Activated T-helper 1 cell treated with Interleukin-2 at 50 U/mL for 16 hours (primary cell): ENCODE results near the gene MKI67.
"Not testable (repeated sequence)": the region's sequence is repeated elsewhere in the genome, so short reads cannot be mapped to it uniquely, and the experiment has no call there.

Source experiments
- DNase-seq: peaks from one replicate; pipeline ENCODE4 v3.0.0-alpha.2; 2020; ENCODE audit warnings: low read depth

MKI67 gene

GRCh38 chr10:128110339-128110738 lies 15.9 kb downstream of the MKI67 start:
- no peak for DNase-seq

GRCh38 chr10:128109707-128110106 lies 16.5 kb downstream of the MKI67 start:
- DNase-seq: no peak

- DNase-seq: no peak
These were observed 20.8 kb downstream of the MKI67 start for GRCh38 chr10:128105383-128105782.

GRCh38 chr10:128103229-128103714 lies 23.0 kb downstream of the MKI67 start:
- no peak for DNase-seq

DNA sequence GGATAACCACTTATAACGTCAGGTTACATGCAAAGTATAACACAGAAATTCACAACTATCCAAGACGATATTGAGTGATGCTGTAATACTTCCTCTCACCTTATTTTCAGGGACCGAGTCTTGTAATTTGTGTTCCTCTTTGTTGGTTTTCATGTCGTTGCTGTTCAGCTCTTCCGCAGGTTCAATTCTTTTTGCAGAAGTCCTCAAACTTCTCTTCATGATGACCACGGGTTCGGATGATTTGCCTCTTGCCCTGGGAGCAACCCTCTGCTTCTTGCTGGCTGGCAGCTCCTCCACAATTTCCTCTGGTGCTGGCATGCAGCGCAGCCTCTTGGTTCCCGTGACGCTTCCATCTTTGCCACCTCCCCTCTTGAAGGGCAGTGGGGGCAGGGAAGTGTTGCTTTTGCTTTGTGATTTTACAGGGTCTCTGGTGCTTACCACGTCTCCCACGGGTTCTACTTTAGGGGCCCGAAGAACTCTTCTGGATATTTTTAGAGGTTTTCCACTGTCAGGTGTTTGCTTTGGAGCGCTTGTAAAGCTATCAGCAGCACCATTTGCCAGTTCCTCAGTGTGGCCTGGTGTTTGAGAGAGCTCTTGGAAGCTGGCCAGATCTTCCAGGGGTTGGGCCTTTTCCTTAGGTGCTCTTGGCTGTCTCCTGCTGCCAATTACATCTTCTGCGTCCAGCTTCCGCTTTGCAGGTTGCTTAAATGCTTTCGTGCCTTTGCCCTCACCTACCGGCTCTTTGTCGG lies 23.6 kb downstream of the MKI67 start:
- DNase-seq: no peak

DNA sequence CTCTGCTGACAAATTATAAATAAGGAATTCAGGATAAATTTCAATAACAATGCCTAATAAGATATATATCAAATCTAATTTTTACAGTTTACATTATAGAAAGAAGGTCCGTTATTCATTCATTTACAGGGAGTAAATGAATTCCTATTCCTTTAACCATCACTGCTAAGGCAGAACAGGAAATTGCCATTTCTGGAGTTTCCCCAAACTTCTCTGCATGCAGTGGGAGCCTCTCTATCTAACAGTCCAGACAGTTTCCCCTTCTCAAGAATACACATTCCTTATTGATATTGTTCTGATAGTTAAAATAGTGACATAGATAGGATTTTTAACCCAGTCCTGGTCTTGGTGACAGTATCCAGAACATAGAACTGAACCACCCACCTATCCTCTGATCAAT lies 24.3 kb downstream of the MKI67 start:
- DNase-seq: no peak

- no peak for DNase-seq
These were observed 26.3 kb downstream of the MKI67 start for GRCh38 chr10:128099901-128100300.

DNA sequence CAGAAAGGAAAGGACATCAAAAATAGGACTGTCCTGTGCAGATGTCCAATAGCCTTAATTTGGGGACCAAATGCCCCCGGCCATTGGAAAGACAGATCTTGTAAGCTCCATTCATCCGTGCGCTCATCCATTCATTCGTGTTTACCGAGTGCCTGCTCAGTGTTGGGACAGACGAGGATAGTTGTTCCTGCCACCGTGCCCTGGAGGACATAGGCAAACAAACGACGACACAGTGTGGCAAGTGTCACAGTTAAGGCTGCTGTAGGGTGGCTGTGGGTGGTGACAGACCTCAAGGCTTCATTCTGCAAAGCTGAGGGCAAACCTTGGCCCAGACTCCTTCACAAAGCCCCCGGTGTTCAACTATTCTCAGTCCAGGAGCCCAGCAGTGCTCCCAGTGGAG lies 27.6 kb downstream of the MKI67 start:
- DNase-seq: no peak

GRCh38 chr10:128097783-128098182 lies 28.4 kb downstream of the MKI67 start:
- no peak for DNase-seq

DNA sequence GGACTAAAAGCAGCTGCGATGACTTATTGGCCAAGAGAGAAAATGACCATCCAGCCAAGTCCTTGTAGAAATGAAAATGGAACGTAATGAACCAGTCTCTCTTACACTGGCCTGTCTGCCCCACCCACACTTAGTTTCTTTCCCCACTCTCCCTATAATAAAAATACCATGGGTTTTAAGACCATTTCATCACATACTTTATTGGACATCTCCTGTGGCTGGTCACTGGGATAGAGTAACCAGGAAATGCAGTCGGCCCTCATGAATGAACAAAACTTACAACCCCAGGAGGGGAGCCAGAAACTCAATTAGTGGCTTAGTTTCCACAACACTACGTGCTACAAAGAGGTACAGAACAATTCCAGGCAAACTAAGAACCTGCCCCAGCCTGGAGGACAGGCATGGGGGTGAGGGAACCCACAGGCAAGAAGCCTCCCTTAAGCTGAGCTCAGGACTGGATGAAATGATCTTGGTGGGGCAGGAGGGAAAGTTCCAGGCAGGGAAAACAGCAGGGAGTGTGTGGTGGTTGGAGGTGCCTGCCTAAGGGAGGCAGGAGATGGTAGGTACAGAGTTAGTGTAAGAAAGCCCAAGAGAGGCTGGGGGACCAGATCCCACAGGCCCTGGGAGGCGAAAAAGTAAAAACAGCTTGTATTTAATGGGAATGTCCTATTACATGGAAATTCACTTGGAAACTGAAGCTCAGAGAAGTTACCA lies 29.6 kb downstream of the MKI67 start:
- DNase-seq: no peak

- DNase-seq: no peak
These were observed 30.3 kb downstream of the MKI67 start for GRCh38 chr10:128095753-128096469.

- no peak for DNase-seq
These were observed 31.0 kb downstream of the MKI67 start for GRCh38 chr10:128095027-128095752.

DNA sequence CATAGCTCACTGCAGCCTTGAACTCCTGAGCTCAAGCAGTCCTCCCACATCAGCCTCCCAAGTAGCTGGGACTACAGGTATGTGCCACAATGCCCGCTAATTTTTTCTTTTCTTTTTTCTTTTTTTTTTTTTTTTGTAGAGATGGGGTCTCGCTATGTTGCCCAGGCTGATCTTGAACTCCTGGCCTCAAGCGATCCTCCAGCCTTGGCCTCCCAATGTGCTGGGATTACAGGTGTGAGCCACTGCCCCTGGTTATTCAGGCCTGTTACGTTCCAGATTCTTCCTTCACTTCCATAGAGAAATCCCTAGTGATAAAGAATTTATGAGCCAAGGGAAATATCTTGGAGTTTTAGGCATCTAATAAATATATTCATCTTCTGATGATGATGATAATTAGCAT lies 31.6 kb downstream of the MKI67 start:
- not testable (repeated sequence) for DNase-seq

DNA sequence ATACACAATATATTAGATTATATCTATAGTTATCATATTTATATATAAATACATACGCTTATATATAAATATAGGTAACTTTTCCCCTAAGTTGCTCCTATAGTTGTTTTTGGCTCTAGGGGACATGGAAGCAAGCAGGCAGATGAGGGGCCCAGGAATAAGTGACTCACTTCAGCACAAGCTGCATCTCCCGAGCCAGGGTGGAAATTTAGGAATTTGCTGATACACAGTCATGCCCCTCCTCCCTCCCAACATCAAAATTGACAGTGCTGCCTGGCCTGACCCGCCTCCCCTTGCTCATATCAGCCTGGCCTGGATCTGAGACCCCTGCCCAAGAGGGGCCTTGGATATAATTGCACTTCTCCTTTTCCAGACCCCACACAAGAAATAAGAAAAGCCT lies 33.8 kb downstream of the MKI67 start:
- DNase-seq: no peak

DNA sequence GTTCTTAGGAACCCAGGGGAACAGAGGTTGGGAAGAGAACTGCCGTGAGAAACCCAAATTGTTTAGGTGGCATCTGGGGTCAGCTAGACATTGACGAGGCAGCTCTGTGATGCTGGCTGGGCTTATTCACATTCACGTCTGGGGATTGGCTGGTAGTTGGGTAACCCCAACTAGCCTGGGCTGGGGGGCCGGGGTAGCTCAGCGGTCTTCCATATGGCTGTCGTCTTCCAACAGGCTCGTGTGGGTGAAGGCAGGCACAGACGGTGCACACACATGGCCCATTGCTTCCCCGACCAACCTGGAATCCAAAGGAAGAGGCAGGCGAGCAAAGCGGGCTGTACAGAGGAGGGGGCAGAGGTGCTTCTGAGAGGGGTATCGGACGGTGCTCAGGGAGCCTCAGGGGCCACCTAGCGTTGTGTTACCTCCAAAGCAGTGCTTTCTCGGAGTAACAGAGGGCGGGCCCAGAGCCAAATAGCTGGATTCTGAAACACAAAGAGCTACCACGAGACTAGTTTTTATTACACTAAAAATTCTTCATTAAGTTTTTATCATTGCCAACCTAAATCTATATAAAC lies 34.5 kb downstream of the MKI67 start:
- no peak for DNase-seq

- DNase-seq: no peak
These were observed 38.1 kb downstream of the MKI67 start for GRCh38 chr10:128087884-128088709.

DNA sequence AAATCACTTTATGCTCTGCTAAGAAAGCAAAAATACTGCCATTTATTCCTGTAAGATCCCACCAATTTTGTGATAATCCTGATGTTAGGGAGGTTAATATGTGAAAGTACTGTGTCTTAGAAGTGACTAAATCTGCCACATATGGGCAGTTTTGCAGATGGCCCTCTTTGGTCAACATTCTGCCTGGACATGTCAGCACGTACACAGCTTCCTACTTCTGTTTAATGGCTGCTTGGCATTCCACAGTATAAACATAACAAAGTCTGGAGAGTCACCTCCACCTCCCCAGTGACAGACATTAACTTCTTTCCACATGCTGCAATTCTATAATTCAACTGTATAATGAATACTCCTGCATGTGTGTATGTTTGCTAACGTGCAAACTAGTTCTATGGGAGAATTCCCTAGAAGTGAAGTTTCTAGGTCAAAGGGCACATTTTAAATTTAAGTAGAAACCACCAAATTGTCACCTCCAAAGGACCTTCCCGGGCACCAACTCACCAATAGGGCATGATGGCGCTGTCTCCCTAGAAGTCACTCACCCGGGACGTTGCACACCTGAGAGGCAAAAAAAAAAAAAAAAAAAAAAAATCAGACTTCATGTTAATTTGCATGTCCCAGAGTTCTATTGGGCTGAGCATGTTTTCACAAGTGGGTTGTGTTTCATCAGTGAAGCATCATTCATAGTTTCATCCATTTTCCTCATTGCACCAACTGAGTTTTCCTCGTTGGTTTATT lies 38.9 kb downstream of the MKI67 start:
- no peak for DNase-seq

- DNase-seq: no peak
These were observed 40.0 kb downstream of the MKI67 start for GRCh38 chr10:128086003-128086863.

DNA sequence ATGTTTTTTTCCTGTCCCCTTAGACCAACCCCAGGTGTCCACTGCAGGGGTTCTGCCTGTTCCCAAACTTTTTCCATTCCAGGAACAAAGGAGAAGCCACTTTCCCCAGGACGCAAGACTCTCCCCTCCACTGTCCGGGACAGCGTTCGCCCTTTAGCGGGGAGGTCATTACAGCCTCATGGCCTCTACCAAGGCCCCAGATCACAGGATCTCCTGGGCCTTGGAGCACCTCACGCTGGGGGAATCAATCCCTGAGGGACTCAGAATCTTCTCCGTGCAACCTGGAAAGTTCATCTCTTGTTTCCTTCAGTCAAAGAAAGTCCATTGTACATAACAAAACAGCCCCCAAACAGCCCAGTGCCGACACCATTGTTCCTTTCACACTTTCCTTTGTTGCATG lies 41.2 kb downstream of the MKI67 start:
- no peak for DNase-seq
